HG03280 (cell line): ENCODE measurements around the gene EPHB1.
A peak's percentile ranks its signal among the peaks of the same experiment; 100 is the strongest.

Experiments
- ATAC-seq: cut with Tn5 transposase; IDR thresholded peaks from one replicate; pipeline ENCODE4 v1.9.1; 2021; ENCODE audit warnings: mild to moderate bottlenecking, moderate library complexity; ENCODE audit not compliant: unreplicated experiment

The EPHB1 gene

DNA sequence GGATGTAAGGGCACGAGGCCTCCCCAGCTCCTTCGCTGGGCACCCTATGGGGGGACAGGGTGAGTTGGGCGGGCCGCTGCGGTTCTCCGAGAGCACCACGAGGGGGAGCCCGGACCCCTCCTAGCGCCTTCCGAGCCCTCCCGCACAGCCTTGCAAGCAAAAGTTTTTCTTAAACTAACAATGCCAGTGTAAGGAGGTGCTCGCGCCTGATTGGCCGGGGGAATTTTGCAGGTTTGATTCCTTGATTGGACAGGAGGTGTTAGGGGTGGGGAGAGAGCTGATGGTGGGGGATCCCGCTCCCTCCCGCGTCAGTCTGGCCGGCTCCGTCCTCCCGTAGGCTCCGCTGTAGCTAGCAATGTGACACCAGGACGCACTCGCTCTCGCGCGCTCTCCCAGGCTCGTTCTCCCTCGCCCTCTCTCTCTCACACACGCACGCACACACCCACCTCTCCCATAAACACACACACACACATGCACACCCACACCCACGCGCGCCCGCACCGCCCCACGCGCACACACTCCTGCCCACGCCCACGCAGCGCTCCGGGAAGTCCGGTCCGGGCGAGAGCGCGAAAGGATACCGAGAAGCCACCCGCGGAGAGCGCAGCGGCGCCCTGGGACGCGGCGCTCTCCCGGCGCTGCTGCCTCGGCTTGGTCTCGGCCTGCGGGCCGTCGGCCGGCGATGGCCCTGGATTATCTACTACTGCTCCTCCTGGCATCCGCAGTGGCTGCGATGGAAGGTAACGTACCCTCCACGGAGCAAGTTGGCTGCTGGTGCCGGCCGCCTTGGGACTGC, at the start of gene EPHB1:
Gene EPHB1 (plus strand): TSS at position 311 of the 796 bp plus-strand sequence.
- ATAC-seq: peak; percentile 75

DNA sequence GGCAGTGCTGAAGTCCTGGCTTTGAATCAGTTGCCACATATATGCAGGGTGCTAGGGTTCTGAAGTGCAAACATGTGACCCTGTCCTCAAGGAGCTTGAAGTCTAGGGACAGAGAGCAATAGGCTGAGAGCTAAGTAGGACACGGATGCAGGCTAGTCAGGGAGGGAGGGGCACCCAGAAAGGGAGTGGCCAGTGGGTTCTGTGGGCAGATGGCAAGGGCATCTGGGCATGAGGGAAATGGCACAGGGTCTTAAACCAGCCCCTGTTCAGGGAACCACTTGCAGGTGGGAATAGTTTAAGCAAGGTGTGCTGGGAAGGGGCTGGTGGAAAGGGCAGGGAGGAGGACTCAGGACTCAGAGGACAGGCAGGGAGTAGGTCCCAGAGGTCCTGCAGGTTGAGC, 46.4 kb upstream of the EPHB1 start:
- no peak for ATAC-seq

DNA sequence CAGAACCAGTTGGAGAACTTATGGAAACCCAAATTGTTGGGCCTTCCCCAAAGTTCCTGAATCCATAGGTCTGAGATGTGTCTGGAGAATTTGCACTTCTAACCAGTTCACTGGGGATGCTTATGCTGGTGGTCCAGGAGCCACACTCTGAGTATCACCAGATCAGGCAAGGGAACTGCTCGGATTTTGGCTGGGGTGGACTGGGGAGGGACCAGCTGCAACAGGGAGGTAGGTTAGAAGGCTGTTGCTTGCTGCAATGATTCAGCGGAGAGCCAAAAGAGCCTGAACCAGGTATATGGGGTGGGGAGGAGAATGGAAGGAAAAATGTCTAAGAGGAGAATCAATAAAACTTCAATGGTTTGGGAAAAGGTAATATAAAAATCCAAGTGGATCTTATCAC, 45.9 kb upstream of the EPHB1 start:
- ATAC-seq: no peak

DNA sequence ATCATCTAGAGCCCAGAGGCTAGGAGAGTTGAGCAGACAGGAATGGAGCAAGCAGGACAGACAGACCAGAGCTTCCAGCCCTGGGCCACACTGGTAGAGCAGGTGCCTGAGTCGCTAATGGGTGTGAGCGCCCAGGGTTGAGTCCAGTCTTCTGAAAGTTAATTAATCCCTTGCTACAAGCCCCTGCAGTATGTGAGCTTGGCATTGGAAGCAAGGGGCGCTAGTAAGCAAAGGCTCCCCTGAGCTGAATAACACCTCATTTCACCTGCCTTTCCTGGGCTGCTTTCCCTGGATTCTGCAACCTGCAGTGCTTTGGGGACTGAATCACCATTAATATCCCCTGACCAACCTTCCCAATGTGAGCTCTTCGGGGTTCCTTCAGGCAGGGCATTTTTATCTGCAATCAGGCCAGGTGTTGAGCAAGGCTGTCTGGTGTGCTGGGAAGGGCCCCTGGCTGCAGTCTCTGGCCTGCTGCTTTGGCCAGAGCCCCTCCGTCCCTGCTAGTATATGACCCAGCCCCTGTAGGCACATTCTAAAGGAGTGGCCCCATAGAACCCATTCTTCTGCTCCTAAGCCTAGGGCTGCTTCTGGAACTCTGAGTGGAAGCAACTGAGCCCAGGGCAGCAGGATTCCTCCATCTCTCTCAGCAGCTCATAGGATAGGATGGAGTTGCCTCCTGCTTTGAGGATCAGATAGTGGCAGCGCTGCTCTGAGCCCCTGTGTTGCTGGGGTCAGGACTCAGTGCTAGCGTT, 45.1 kb upstream of the EPHB1 start:
- ATAC-seq: no peak

DNA sequence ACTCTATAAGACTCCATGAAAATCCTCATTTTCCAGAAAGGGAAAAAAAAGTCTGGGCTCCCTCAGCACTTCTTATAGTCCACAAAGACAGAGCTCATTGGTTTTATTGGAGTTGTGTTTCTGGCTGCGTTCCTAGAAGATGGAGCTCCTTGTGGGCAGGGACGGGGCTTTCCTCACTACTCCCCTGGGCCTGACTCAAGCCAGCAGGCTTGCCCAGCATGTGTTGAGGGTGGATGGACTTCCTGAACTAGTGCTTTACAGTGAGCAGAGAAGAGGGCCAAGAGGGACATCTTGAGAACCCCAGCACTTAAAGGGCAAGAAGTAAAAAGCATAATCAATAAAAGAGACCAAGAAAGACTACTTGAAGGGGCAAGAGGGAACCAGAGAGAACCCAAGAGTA, 43.2 kb upstream of the EPHB1 start:
- ATAC-seq: no peak

DNA sequence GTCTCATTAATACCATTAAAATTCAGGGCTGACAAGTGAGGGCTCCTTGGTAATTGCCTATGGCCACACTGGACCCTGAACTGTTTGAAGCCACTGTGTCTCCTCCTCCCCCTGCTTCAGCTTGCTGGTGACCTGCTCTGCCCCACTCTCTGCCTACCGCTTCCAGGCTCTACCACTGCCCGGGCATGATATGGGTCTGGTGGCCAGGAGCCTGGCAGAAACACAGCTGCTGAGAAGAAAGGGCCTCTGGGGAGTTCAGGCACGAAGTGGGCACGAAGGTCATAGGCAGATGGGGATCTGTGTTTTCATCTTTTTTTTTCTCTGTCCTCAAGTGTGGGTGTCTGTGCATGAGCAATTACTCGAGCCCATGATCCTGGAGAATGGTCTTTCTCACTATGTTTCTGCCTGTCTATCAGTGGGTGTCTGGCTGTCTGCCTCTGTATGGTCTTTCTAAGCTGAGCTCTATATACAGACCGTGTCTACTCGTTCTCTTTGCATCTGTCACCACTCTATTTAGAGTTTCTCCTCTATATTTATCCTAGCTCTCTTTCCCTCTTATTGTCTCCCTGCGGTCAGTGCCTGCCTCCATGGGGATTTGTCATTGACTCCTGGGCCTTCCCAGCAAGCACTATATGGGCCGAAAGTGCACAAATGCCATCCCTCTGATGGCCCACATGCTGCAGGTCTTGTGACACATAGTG, 42.1 kb upstream of the EPHB1 start:
- no peak for ATAC-seq

DNA sequence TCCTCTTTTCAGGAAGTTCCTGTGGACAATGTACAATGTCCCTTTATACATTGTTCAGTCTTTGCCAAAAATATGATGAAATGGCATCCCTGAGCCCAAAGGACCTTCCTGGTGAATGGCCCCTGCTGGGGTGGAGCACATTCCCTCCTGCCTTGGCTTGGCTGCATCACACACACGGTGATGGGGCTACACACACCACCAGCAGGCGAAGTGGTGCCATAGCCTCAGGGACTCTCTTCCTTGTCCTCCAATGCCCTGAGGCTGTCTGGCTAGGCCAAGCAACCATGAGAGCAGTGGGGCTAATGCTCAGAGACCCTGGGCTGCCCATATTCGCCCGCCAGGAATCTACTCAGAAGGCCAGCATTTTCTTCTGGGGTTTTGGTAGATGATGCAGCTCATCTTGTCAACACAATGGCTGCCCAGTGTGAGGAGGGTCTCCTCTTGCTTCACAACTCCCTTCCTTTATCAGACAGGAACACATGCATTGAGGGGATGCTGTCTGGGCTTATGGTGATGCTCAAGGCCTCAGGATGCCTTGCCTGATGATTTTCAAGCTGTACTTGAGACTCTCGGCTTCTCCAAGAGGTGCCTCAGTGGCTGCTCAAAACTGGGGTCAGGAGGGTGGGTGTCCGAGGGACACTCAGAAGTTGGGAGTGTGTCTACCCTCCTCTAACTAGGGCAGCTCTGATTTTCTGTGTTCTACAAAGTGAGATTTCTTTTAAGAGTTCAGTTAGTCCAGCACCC, 40.9 kb upstream of the EPHB1 start:
- no peak for ATAC-seq

DNA sequence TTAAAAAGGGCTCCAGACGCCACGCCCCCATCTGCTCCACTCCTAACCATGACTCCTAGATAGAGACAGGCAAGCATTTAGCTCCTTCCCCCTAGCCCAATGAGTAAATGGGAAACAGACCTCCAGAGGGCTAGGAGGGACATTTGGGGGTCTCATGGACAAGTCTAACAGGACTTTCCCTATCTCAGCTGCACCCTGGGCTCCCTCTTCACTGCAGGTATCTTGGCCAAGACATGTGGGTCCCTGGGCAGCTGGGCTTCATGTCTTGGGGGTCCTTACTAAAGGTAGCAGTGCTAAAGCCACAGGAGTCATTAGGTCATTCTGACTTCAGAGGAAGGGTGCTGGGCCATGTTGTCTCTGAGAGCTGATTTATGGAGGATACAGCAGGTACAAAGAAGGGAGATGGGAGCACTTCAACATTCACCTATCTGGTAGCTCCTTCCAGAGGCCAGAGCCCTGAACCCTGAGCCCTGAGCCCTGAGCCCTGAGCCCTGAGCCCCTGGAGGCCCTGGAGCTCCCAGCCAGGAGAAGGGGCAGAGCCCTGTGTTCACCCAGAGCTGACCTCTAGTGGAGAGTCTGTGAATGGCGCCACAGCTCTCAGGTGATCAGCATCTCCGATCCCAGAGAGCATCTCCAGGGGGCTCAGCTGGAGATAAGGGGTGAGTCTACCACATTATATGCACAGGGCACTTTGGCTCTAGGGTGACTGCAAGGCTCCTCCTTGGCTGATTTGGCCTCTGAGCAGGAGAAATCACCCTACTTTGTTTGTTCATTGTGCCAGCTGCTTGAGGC, 40.1 kb upstream of the EPHB1 start:
- peak; percentile 86 for ATAC-seq

DNA sequence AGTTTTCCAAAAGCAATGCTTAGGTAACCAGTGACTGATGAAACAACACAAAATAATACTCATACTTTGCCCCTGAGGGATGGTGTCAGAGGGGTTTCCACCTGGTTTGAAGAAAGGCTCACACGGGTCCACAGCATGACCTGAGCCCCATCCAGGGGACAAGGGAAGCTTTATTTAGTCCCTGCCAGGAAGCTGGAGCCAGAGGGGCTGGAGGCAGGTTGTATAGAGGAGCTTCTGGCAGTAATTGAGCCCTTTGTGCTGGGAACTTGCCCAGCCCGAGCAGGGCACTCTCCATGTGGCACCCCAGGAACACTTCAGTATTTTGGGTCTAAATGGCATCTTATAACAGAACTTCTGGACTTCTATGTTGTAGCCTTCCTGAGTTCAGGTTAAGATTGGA, 39.2 kb upstream of the EPHB1 start:
- no peak for ATAC-seq

DNA sequence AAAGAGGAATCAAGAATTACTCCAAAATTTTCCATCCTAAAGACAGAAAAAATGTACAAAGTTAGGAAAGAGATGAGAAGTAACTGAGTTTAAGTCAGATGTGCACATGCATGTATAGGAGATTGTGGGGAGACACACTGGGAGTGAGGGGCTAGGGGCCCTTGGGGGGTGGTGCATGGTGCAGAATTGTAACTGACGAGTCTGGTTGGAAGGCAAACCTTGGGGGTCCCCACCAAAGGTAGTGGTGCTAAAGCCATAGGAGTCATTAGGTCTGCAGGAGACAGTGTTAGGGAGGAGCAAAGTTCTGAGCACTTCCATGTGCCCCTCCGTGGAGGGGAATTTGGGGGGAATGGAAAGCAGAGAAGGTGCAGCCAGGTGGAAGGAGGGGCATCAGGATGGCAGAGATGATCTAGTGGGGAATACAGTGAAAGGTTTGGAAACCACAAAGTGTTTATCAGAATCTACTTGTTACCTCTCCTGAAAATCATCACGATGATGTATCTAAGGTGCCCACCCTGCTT, 37.5 kb upstream of the EPHB1 start:
- ATAC-seq: no peak

DNA sequence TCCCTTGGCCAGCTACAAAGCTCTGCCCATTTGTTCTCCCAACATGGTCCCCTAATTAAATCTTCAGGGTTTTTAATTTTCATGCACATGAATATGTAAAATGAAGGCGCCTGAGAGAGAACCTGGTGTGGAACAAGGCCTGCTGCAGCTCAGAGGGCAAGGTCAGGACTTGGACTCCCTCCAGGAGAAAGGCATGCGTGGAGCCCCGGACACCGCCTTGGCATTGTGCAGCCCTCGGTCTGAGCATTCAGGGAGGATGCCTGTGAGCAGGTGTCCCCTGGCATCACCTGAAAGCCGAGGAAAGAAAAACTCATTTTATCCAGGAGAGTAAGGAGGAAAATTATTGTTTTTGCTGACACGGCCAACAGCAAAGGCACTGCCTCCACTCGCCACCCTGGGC, 33.8 kb upstream of the EPHB1 start:
- ATAC-seq: no peak

DNA sequence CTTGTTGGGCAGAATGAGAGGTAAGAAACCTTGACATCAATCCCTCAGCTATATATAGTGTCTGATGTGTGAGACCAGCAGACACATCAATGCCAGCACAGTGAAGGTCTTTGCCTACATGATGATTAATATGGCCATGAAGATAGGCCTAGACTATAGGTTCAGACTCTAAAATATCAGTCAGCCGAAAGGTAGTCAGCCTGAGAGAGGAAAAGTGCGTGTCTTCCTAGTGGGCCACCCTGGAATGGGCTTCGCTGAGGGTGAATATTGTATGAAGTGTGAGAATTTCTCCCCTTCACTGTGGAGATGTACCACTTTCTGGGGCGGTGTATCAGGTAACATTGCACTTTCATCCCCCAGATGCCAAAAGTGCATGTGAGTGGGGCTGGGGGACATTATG, 33.0 kb upstream of the EPHB1 start:
- ATAC-seq: no peak

DNA sequence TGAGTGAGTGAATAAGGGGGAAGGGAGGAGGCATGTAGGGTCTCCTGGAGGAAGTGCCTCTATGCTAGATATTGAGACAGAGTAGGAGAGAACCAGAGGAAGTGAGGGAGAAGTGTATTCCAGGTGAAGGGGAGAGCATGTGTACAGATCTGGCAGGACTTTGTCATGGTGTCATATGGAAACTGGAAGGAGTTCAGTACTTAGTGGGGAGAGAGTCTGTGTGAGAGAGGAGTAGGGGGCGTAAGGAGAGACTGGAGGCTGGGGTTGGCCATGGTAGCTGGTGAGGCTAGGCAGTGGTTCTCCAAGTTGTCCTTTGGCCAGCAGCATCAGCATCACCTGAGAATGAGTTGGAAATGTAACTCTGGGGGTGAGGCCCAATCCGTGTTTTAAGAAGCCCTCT, 29.6 kb upstream of the EPHB1 start:
- ATAC-seq: no peak

DNA sequence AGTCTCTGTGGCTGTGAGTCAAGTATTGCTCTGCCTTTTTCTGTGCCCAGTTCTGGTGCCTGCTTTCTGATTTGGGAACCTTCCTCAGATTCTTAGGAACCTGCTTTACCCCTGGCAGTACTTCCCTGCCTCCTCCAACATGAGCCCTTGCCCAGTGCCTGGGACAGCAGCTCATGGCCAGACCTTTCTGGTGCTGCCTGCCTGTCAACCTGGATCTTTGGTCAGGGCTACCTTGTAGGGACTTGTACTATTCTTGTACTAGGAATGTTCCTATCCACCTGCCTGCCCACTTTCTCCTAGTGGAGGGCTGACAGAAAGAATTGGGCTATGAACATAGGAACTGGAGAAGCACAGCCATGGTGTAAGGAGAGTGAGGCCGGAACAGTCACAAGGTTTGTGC, 28.8 kb upstream of the EPHB1 start:
- no peak for ATAC-seq

DNA sequence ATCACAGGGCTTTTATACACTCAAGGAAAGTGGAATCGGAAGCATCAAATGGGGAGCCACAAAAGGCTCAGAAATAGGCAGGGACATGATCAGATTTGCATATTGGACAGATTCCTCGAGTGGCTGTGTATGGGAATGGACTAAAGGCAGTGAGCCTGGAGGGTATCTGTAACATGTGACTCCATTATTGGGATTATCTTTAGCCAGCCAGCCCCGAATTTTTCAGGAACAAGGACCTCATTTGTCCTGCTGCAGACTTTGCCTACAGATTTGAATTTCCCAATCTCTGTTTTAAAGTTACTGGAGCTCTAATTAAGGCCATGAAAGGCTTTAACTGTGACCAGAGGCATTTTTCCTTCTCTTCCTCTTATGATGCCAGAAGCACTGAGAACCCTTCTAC, 26.9 kb upstream of the EPHB1 start:
- ATAC-seq: no peak

DNA sequence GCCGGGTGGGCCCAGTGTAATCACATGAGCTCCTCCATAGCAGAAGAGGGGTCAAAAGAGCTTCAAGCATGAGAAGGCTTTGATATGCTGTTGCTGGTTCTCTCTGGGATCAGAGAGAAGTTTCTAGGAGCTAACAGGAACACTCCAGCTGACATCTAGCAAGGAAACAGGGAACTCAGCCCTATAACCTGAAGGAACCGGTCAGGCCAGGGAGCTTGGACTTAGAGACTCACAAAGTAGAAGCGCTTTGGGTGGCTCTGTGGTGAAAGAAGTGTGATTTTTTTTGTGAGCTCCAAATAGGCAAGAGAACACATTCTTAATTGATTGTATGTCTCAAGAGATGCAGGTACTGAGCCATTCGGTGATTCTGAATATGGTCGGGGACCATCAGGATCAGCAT, 26.2 kb upstream of the EPHB1 start:
- no peak for ATAC-seq

DNA sequence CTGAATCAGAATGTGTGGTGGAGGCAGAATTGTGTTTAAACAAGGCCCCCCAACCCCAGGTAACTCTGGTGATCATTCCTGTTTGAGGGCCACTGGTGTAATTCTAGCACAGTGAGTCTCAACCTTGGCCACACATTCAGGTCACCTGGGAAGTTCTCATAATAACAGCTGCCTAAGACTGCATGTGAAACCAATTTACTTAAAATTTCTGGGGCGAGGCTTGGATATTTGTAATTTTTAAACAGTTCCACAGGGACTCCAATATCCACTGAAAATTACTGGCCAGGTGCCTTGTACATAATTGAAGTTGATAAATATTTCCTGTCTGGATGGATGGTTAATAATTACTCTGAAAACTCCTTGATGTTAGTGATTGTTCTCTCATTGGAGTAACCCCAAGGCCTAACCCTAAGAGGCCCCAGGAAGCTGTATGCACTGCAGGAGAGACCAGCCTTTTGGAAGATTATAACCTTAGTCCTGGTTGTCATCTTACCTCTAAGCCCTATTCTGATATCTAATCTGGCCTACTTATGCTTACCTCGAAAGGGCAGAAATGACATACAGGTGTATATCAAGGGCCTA, 25.7 kb upstream of the EPHB1 start:
- no peak for ATAC-seq

DNA sequence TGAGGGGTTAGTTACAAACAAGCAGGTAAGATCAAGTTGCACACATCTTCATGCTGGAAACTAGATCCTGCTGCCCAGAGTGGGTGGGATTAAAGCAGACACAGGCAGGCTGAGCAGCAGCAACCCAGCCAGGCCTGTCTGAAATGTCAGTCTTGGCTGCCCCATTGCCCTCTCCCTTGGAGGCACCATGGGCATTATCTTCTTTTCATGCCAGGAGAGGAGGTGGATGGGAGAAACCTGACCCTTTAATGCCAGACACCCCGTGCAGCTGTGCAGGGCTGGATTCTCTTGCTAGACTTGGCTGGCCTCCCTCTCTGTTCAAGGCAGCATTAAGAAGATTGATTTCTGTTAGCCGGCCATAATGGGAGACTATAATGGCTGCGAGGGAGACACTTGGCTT, 23.0 kb upstream of the EPHB1 start:
- ATAC-seq: no peak

DNA sequence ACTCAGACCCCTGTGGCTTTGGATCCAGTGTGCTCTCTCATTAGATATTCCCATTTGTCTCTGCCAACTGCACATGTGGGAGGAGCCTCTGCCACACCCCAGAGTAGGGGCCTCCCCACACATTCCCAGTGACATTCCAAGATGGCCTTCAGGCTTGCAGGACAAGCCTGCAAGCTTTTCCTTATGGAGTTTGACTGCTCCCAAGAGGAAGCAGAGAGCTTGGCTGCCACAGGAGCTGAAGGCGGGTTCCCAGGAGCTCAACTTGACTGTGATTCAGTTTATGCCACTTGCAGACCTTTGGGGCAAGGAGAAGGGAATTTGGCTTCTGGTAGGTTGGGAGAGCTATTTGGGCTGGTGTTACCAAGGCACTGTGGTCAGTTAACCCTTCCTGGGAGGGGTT, 22.5 kb upstream of the EPHB1 start:
- no peak for ATAC-seq

DNA sequence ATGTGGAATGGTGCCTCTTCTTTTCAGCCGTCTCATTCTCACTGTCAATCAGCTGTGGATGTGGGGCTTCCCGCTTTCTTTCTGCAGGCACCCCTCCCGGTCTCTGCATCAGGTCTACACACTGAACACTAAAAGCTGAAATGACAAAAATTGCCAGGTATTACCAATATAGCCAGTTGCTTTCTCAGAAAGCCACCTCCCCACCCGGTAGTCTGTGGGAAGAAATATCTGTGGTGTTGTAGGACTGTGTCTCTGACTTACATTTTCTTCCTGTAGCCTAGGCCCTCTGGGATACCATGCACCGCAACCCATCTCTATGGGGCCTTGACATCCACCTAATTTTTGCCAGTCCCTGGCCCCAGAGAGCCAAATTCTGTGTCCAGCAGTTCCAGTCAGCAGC, 19.2 kb upstream of the EPHB1 start:
- ATAC-seq: no peak
